ENCODE measurements around the gene GRK2.
"Not testable (repeated sequence)": the region's sequence is repeated elsewhere in the genome, so short reads cannot be mapped to it uniquely, and the experiment has no call there.

Gene GRK2

DNA sequence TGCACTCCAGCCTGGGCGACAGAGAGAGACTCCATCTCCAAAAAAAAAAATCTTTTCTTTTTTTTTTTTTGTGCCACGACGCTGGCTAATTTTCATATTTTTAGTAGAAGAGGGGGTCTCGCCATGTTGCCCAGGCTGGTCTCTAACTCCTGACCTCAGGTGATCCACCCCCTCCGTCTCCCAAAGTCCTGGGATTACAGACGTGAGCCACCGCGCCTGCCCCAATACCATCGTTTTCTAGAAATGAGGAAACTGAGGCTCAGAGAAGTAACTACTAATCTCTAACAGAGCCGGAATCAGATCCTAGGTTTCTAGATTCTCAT, 50.6 kb downstream of the GRK2 start:
- no peak for DNase-seq

DNA sequence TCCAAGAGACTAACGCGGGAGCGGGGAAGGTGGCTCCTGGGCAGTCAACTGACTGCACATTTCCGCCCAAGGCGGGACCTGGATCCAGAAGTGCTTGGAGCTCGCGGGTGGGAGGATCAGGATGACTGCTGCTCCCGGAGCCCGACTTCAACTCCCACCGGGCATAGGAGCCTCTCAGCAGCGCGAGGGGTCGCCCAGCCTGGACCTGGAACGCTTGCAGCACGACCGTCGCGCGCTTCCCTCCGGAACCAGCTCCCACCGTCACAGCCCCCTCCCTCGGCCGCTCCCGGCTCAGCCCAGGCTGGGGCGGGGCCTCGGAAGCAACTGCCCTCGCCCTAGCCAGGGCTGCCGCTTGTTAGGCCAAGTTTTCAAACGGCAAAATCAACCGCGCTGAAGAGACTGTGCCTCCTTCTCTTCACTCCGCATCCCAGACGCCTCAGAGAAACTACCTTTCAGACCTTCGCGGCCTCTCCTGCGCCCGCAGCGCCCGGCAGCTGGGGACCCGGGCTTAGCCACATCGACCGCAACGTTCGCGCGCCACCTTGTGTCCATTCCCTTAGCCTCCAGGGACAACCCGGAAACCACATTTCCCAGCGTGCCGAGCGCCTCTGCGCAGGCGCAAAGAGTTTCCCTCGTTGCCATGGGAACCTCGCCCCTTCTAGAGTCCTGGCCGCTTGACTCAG, 51.1 kb downstream of the GRK2 start:
- peak; percentile 94 to 99 (median 97) for DNase-seq

DNA sequence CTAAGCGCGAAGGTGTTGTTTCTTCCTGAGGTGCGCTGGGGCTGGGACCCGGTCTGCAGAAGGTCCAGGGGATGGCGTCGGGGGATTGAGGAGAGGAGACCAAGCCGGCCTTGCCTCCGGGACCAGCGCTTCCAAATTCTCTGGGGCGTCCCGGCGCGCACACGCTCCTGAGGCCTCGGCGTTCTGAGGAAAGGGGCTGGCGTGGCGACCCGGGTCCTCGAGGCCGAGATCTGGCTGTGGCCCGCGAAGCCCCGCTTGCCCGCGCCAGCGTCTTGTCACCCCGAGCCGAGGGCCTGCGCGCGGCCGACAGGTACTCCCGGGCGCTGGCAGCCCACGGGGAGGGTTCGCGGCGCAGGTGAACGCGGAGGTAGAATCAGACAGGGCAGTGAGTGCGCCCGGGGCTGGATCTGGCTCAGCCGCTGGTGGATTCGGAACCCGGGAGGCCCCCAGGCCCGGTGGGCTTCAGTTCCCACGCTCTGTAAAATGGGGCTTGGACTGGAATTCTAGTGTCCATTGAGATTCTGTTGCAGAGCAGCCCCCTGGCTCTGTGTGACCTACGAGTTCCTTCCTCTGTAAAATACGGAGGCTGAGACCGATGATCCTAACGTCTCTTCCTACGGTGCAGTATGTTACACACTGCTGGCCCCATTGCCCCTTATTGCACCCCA, 51.7 kb downstream of the GRK2 start:
- DNase-seq, result no peak

DNA sequence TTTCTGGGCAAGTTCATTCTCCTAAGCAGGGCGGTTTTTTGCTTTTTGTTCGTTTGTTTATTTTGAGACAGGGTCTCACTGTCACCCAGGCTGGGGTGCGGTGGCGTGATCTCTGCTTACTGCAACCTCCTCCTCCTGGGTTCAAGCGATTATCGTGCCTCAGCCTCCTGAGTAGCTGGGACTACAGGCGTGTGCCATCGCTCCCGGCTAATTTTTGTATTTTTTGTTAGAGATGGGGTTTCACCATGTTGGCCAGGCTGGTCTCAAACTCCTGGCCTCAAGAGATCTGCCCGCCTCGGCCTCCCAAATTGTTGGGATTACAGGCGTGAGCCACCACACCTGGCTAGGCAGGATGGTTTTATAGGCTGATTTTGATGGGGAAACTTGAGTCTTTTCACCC, 52.6 kb downstream of the GRK2 start:
- DNase-seq, result not testable (repeated sequence)

- no peak for DNase-seq
Measured at GRCh38 chr11:67320011-67320410, 53.7 kb downstream of the GRK2 start.

- no peak for DNase-seq
Measured at GRCh38 chr11:67320691-67321090, 54.4 kb downstream of the GRK2 start.

GRCh38 chr11:67321313-67321871, 55.1 kb downstream of the GRK2 start:
- DNase-seq, result no peak

DNA sequence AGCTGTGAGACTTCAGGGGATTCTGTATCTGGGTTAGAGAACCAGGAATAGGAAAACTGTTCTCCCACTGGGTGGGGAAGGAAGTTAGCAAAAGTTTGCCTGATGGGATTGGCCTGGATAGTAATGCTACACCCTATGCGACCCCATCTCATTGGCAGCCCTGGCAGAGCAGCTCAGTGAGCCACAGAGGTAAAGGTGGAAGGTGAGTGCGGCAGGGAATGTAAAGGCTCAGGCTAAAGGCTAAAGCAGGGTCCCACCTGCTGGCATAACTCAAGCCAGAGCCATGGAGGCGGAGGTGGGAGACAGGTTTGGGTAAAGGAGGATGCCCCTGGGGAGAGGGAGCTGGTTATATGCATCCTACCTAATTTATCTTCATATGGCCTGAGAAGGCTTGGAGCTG, 55.8 kb downstream of the GRK2 start:
- no peak for DNase-seq

DNA sequence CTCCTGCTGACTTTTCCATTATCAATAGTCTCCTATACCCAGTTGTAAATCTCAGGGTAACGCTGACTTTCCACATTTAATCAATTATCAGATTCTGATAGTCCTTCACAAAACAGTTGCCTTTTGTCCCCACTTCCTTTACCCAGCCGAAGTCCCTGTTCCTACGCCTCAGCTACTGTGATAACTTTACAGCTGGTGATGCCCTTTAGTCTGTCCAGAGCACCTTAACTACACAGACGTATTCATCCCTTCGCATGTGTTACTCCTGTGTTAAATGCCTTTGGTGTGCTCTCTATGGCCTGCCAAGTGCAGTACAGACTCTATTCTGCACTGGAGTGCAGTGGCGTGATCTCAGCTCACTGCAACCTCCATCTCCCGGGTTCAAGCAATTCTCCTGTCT, 57.3 kb downstream of the GRK2 start:
- no peak for DNase-seq

DNA sequence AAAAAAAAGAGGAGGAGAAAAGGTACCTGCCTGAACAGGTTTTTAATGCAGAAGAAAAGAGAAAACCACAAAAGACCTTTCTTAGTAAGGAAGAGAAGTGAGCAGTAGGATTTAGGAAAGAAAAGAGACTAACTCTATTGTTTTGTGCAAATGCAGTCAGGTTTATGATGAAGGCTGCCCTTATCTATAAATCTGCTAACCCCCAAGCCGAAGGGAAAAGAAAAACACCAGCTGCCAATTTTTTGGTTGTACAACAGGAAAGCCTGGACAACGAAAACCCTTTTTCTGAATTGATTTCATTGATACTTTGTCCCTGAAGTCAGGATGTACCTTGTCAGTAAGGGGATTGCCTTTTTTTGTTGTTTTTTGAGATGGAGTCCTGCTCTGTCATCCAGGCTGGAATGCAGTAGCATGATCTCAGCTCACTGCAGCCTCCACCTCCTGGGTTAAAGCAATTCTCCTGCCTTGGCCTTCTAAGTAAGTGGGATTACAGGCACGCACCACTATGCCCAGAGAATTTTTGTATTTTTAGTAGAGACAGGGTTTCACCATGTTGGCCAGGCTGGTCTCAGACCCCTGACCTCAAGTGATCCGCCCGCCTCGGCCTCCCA, 65.9 kb downstream of the GRK2 start:
- DNase-seq, result no peak

Data from activated CD4-positive, CD25-positive, alpha-beta regulatory T cell (primary cell).